Activated CD4-positive, alpha-beta T cell treated with anti-CD3 and anti-CD28 coated beads, Interleukin-2, amount 50 U/mL, for 4 hours (primary cell): ENCODE data around the gene UFC1.
"Not testable (repeated sequence)": the region's sequence is repeated elsewhere in the genome, so short reads cannot be mapped to it uniquely, and the experiment has no call there.

Source experiments
- DNase-seq, 2 experiments: peaks; one replicate each; pipeline ENCODE4 v3.0.0-alpha.2; 2020

Gene UFC1

GRCh38 chr1:161153682-161154337 lies at the start of gene UFC1:
Gene UFC1 (plus strand): TSS chr1:161153978. CDS start chr1:161153998, 20 bp downstream.
- peak; percentile 72 to 78 for DNase-seq

DNA sequence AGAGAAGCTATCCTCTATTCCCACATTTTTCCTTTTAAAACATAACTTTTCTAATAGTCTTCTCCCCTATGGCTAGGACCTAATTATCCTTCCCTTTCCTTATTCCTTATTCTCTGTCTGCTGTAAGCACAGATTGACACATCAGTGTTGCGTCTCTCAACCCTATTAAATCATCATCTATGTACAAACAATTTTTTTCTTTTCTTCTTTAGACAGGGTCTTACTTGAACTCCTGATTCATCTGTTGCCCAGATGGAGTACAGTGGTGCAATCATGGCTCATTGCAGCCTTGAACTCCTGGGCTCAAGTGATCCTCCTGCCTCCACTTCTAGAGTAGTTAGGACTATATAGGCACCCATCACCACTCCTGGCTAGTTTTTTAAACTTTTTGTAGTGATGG lies 47.3 kb upstream of the UFC1 start:
- DNase-seq, result no peak

DNA sequence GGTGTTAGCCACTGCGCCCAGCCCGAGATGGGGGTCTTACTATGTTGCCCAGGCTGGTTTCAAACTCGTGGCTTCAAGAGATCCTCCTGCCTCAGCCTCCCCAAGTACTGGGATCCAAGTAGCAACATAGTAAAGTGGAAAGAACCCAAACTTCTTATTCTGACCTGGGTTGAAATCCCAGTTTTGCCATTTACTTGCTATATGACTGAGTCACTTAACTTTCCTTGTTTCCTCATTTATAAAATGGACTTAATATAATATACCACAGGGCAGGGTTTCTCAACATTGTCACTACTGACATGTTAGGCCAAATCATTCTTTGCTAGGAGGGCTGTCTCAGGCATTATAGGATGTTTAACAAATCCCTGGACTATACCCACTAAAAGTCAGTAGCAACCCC lies 42.7 kb upstream of the UFC1 start:
- no peak for DNase-seq

- DNase-seq, result no peak
These were observed 42.3 kb upstream of the UFC1 start for GRCh38 chr1:161111527-161111926.

DNA sequence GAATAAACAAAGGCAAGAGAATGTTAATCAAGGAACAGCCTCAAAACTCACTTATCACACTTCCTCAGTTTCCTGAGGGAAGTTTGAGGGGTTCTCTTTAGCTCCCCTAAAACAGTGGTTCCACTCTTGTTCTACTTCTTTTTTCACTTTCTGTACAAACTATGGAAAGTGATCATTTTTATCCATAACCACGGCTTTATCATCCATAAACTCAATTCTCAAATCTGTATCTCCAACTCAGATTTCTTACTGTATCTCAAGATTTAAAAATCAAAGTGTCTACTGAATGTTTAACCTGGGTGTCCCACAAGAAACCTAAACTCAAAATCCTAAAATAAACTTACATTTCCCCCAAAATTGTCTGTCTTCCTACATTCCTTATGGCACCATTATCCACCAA lies 39.9 kb upstream of the UFC1 start:
- DNase-seq, result no peak

DNA sequence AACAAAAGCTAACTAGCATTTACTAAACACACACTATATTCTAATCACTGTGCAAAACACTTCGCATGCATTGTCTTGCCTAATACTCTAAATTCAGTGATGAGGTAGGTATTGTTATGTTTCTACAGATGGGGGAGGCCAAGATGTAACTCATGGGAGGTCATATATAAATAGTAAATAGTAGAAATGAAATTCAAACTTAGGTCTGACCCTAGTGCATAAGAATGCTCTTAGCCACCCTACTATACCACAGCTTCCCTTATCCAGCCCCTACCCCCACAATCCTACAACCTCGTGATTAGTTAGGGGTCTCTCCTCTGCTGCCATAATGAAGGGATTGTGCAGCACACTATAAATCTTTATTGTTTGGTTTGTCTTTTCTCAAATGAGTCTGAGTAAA lies 39.2 kb upstream of the UFC1 start:
- DNase-seq, result no peak

- DNase-seq, result no peak
These were observed 38.6 kb upstream of the UFC1 start for GRCh38 chr1:161115132-161115711.

DNA sequence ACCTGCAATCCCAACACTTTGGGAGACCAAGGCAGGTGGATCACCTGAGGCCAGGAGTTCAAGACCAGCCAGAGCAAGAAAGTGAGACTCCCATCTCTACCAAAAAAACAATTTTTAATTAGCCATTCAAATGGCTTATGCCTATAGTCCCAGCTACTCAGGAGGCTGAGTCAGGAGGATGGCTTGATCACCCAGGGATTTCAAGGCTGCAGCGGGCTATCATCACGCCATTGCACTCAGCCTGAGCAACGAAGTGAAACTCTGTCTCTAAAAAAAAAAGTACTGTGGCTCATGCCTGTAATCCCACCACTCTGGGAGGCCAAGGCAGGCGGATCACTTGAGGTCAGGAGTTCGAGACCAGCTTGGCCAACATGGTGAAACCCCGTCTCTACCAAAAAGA lies 37.8 kb upstream of the UFC1 start:
- not testable (repeated sequence) for DNase-seq

DNA sequence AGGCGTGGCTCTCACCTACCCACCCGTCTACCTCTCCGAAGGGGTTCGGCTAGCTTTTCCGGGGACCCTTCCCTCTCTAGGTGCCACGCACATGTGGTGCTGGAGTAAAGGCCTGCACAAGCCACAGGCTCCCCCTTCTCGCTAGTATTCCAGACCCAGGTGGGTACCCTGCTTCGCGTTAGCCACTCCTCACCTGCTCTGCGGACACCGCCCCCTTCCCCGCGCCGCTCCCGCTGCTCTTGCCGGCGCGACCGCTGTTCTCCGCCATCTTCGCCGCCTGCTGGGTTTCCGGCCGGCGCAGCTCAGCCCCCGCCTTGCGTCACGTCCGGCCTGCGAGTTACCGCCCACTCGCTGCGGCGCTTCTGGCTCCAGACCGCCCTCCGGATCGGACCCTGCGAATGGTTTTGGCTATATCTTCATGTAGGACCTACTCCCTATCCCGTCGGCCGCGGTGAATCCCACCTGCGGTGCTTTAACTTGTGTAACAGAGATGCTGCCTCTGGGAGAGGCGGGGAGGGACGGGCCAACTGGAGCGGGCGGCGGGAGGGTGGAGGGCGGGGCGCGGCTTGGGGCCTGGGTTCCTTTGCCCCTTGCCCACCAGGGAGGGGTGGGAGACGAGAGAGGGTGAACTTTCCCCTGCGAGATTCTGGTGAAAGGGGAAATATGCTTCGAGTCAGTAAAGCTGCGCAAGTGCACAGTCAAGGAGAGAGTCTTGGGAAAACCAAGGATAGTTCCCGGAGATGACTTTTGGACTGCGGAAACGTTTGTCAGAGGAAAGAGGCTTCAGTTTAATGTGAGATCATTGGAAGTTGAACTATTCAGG lies 35.8 kb upstream of the UFC1 start, which contains the start of the genes NIT1 and PFDN2:
Gene NIT1, plus strand, starts transcription at position 347 of the 823 bp plus-strand sequence. Its CDS starts 72 bp downstream, at position 419.
Gene PFDN2, minus strand, starts transcription at position 279 of the 823 bp plus-strand sequence. Its CDS starts 11 bp downstream, at position 268.
- peak; percentile 79 to 81 for DNase-seq

DNA sequence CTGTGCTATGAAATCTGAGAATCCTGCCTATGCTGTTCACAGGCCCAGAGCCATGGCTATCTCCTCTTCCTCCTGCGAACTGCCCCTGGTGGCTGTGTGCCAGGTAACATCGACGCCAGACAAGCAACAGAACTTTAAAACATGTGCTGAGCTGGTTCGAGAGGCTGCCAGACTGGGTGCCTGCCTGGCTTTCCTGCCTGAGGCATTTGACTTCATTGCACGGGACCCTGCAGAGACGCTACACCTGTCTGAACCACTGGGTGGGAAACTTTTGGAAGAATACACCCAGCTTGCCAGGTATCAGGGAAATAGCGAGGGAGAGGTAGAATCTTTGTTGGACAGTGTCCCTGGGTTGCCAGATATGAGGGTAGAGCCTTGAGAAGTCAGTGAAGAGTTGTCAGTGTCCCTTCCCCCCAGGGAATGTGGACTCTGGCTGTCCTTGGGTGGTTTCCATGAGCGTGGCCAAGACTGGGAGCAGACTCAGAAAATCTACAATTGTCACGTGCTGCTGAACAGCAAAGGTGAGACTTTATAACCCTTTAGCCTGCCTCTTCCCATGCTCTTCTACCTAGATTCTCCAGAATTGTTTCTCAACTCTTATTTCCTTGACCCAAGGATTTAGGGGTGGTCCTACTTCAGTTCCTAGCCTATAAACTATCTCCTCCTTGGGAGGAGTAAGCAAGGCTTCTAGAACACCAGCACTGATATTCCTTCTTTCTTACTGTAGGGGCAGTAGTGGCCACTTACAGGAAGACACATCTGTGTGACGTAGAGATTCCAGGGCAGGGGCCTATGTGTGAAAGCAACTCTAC lies 34.5 kb upstream of the UFC1 start:
- peak; percentile 58 to 71 for DNase-seq

- DNase-seq, result no peak
These were observed 32.6 kb upstream of the UFC1 start for GRCh38 chr1:161121042-161121650.

DNA sequence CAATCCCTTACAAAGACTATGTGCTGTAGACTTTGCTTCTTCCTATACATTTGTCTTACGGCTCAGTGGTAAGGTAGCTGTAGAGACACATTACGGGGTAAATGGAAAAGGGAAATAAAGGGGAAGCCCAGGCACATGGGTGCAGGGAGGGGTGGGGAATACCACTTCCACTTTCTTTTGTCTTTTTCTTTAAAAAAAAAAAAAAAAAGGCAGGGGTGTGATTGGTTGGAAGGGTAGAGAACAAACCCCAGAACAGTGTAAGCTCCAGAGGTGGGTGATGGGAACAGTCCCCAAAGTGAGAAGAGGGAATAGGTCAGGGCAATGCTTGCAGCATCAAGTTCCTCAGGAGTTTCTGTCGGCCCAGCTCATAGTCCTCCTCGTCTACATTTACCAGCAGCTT lies 31.9 kb upstream of the UFC1 start:
- no peak for DNase-seq

DNA sequence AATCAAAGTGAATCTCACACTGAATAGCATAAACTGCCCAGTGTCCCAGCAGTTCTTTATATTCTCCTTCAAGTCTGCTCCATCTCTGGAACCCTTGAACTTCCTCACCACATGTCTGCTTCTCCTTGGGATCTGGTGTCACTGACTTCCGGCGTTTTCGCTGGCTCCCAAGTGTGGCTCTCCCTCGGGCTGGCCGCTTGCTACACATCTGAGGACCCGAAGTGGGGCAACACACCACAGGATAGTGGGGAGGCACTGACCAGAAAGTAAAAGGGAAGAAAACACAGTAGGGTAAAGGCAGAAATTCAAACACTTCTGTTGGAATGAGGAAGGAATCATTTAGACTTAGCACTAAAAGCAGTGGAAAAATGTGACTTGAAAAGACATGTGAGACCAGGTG lies 30.8 kb upstream of the UFC1 start:
- DNase-seq, result no peak

DNA sequence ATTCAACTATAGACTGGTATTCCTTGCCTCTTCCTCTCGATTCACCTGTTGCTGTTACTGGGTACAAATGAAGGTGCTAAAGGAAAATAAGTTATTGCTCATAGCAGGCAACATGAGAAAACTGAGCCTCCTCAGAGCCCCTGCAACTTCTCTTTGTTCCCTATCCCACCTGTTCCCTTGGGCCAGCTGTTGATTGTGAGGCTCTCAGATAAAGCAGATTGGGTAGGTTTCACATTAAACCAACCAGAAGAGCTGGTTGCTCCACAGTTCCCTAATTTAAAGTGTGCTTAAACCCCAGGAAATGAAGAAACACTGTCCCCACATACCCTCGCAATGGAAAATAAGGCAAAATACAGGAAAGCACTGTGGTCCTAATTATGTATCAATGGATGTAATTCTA lies 26.1 kb upstream of the UFC1 start:
- no peak for DNase-seq

DNA sequence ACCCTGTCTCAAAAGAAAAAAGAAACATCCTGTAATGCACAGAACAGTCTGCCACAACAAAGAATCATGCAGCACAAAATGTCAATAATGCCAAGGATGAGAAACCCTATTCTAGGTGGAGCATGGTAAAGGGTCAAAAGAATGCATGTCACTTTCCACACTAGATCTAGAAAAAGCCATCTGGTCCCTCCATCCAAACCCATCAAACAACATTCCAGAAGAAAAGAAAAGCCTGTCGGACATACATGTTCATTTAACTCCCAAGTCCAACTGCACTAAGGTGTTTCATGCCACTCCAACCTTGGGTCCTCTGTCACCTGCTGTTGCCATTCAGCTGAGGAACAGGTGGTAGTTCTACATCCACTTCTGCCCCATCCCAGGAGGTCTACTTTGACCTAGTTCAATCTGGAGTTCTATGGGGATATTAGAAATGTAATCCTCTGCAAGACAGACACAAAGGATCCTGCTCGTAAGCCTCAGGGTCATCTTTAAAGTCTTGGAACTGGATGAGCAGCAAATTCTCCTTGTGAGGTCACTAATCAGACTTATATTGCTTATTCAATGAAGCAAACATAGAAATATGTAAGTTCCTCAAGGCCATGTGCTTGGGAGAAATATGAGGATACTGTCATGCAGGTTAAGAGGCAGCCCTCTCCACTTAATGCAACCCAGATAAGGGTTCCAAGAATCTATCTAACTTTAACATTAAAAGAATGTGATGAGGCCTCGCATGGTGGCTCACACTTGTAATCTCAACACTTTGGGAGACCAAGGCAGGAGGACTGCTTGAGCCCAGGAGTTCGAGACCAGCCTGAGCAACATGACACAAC lies 25.0 kb upstream of the UFC1 start:
- no peak for DNase-seq

- DNase-seq, result no peak
These were observed 23.5 kb upstream of the UFC1 start for GRCh38 chr1:161130266-161130665.

DNA sequence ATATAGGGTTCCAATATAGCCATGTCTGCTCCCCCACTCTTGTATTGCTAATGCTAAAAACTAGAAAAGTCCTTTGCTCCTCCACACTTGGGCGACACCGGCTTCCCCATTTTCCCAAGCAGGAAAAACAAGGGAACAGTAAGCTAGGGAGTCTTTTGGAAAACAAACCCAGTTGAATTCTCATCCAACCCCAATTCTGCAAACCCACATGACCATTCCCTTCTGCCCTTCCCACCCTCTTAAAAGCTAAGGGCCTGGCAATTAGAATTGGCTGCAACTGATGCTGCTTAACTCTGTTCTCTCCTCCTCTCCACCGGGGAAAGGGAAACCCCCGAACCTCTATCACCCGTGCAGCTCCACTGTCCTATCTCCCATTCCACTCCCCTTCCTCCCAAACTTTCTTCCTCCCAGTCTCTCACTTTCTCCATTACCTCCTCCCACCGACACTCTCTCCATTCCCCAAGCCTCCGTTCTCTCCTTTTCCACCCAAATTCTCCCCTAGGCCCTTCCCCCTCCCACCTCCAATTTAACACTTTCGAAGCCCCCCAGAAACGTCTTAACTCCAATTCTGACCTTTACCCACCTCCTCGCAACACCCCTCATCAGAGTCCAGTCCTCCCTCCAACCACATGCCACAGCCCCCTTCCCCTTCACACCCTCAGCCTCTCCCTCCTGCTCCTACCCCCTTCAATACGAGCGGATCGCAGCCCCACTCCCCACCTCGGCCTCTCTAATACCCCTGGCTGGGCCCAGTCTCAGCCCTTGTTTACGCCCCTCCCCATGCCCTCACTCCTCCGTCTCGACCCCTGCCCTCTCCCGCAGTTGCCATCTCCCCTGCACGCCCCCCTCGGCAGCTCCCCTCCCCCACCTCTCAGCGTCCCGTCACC lies 22.0 kb upstream of the UFC1 start:
- no peak for DNase-seq

DNA sequence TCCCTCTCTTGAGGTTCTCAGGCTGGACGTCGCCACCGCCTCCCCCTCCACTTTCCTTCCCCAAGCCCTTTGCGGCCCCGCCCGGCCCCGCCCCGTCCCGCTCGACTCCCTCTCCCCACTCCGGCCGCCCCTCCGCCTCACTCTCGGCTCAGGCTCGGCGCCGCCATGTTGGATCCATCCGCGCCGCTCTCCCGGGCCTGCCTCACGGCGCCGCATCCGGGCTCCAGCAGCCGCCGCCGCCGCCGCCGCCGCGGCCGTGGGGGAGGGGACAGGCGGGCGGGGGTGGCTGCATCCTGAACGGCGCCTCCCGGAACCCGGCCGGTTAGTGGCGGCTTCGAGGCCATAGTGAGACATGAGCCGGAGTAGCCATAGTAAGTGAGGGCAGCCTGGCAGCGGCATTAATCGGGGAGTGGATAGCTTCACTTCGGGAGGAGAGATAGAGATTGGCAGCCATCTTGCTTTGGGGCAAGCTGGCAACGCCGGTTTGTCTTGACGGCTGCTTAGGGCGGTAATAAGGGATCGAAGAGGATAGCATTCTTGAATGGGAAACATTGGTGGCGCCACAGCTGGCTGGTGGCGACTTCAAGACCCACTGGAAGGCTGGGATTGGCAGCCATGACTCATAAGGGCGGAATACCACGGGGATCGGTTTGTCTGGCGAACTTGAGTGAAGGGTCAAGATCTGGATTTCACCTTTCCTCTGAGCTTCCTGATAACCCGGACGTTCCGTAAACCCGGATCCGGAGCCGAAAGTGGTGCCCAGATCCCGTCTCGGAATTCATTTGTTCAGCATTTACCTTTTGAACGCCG lies 21.2 kb upstream of the UFC1 start, which contains the start of gene DEDD:
Gene DEDD, minus strand, starts transcription at position 258 of the 810 bp plus-strand sequence. CDS start 8,205 bp downstream, outside the sequence.
- DNase-seq, result peak; percentile 89 to 91

DNA sequence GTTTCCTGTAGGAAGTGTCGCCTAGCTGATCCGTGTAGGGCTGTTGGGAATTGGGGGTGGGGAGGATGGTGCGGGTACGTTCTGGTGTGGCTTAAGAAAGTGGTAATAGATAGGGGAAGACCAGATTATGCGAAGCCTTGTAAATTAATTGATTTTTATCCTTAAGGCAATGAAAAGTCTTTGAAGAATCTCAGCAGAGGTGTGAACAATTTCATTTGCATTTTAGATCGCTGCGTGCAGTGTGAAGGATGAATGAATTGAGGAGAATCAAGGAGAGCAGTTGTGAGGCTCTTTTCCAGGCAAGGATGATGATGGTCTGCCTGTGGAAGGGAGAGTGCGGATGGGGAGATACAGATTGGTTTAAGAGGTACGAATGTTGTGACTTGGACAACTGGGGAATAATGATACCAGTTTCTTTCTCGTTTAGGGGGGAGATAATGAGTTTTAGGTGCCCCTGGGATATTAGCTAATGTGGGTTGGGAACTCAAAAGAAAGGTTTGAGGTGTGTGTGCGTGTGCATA lies 20.5 kb upstream of the UFC1 start:
- no peak for DNase-seq
